Measurements from ENCODE around the gene USP22.
A peak's percentile ranks its signal among the peaks of the same experiment; 100 is the strongest.

The USP22 gene

DNA sequence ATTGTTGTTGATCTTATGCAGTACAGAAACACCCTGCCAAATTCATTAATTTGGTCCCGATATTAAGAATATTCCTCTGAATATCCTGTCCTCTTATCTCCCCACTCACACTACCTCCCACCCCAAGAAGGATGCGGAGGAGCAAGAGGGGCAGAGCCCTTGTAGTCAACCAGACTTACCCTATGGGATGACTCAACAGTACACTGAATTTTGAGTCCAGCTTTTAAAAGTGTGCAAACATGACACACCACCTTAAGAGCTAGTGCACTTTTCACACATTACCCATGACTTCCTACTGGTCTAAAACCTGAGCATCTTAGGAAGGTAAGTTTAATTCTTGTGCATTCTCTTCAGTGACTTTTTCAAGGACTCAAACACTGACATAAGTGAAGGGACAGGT is 9.5 kb downstream of the USP22 start:
- no peak for TF ChIP-seq MYC (IDR thresholded peaks at IDR 0.05; ENCODE audit: low read depth, low read length)
- no peak overlapping the region for H3K4me3 ChIP-seq (ENCODE audit: low read depth, low read length)
- peak; percentile 28 for DNase-seq (ENCODE audit: low read depth)

DNA sequence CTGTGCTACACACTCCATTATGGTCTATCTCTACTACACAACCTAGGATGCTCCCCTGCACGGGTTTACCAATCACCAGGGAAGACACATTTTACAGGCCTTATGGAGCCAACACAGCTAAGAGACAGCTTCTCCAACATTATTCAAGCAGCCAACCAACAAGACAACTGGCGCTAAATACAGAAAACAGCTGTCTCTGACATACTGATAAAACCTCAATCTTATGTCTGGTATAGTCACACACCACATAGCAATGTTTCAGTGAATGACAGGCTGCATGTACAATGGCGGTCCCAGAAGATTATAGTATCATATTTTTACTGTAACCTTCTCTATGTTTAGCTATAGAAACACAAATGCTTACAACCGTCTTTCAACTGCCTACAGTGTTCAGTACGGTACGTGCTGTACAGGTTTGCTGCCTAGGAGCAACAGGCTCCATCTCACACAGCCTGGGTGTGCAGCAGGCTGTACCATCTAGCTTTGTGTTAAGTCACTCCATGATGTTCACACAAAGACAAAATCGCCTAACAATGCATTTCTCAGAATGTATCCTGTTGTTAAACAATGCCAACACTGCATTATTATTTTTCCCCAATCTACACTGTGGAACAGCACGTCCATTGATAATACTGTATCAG is 10.9 kb downstream of the USP22 start:
- no peak for DNase-seq (ENCODE audit: low read depth)
- H3K4me3 ChIP-seq (ENCODE audit: low read depth, low read length): no peak overlapping the region
- no peak for TF ChIP-seq POLR2A (IDR thresholded peaks at IDR 0.05; ENCODE audit: extremely low read depth, insufficient read length)
- TF ChIP-seq, protein P1, sequence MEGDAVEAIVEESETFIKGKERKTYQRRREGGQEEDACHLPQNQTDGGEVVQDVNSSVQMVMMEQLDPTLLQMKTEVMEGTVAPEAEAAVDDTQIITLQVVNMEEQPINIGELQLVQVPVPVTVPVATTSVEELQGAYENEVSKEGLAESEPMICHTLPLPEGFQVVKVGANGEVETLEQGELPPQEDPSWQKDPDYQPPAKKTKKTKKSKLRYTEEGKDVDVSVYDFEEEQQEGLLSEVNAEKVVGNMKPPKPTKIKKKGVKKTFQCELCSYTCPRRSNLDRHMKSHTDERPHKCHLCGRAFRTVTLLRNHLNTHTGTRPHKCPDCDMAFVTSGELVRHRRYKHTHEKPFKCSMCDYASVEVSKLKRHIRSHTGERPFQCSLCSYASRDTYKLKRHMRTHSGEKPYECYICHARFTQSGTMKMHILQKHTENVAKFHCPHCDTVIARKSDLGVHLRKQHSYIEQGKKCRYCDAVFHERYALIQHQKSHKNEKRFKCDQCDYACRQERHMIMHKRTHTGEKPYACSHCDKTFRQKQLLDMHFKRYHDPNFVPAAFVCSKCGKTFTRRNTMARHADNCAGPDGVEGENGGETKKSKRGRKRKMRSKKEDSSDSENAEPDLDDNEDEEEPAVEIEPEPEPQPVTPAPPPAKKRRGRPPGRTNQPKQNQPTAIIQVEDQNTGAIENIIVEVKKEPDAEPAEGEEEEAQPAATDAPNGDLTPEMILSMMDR (IDR thresholded peaks at IDR 0.05; ENCODE audit: low read depth, low read length): no peak
- TF ChIP-seq, protein P2, sequence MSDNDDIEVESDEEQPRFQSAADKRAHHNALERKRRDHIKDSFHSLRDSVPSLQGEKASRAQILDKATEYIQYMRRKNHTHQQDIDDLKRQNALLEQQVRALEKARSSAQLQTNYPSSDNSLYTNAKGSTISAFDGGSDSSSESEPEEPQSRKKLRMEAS (IDR thresholded peaks at IDR 0.05; ENCODE audit: low read depth, low read length): no peak
- TF ChIP-seq MYC (IDR thresholded peaks at IDR 0.05; ENCODE audit: low read depth, low read length): no peak

DNA sequence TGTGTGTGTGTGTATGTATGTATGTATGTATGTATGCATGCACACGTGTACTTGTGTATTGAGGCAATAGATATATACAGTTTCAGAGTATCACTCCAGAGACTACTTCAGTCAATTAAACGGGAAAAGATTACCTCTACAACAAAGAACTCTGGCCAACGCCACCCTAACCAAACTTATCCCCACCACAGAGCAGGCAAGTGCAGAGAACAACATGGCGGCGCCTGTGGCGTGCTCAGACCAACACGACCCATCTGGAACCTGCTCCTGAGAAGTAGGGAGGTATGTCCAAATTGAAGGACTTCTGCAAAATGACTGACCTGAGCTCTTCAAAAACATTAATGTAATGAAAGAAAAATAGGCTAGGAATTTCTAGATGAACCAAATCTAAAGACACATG is 12.4 kb downstream of the USP22 start:
- no peak overlapping the region for H3K4me3 ChIP-seq (ENCODE audit: low read depth, low read length)
- no peak for DNase-seq (ENCODE audit: low read depth)
- TF ChIP-seq, protein P1 (IDR thresholded peaks at IDR 0.05; ENCODE audit: low read depth, low read length): no peak
- TF ChIP-seq POLR2A (IDR thresholded peaks at IDR 0.05; ENCODE audit: extremely low read depth, insufficient read length) (no peak), MYC (IDR thresholded peaks at IDR 0.05; ENCODE audit: low read depth, low read length) (no peak)
- TF ChIP-seq, protein P2 (IDR thresholded peaks at IDR 0.05; ENCODE audit: low read depth, low read length): no peak

DNA sequence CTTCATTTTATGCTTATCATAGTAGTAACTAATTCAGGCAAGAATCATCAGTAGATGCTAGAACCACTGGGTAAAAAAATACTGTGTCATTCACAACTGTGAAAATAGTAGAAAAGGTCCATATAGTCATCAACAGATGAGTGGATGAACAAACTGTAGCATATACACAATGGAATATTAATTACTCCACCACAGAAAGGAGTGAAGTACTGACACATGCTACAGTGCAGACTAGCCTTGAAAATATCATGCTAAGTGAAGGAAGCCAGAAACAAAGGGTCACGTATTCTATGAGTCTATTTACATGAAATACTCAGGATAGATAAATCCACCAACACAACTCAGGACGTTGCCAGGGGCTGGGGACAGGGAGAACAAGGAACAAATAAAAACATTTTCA is 13.3 kb downstream of the USP22 start:
- TF ChIP-seq, protein P1 (IDR thresholded peaks at IDR 0.05; ENCODE audit: low read depth, low read length): no peak
- TF ChIP-seq, protein P2 (IDR thresholded peaks at IDR 0.05; ENCODE audit: low read depth, low read length): no peak
- DNase-seq (ENCODE audit: low read depth): no peak
- H3K4me3 ChIP-seq (ENCODE audit: low read depth, low read length): no peak overlapping the region

DNA sequence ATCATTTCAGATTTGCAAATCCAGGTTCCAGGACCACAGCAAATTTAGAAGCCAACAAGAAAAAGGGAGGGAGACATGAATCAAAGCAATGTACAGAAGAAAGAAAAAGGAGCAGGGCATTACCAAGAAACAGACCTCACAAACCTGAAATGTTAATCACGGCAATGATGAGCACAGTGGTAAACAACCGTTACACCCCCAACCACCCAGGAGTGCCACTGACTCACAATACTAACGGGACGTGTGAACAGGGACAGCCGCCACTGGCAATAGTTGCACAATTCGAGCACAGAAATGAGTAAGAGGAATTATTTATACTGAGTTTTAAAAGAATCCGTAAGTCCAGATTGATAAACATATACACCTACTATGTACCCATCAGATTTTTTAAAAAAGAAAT is 13.8 kb downstream of the USP22 start:
- H3K4me3 ChIP-seq (ENCODE audit: low read depth, low read length): no peak overlapping the region
- TF ChIP-seq, protein P1 (IDR thresholded peaks at IDR 0.05; ENCODE audit: low read depth, low read length): no peak
- no peak for TF ChIP-seq MYC (IDR thresholded peaks at IDR 0.05; ENCODE audit: low read depth, low read length)
- DNase-seq (ENCODE audit: low read depth): peak; percentile 42

DNA sequence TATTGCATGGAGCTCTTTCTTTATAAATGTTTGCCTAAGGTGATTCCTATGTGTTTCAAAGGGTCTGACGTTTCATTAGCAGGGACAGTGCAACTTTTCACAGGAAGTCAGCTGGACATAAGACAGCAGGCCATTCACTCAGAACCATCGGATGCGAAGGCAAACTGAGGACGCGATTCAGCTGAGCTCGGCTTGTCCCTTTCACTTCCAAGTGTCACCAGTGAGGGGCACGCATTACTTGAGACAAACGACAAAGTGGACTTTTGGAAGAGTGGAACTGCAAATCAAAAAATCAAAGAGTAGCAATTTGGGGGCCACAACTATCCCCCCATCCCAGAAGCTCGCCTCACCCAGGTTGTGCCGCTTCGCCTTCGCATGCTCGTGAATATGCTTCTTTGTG is 14.6 kb downstream of the USP22 start:
- TF ChIP-seq, protein P1 (IDR thresholded peaks at IDR 0.05; ENCODE audit: low read depth, low read length): no peak
- TF ChIP-seq, protein P2 (IDR thresholded peaks at IDR 0.05; ENCODE audit: low read depth, low read length): no peak
- TF ChIP-seq POLR2A (IDR thresholded peaks at IDR 0.05; ENCODE audit: extremely low read depth, insufficient read length) (no peak), MYC (IDR thresholded peaks at IDR 0.05; ENCODE audit: low read depth, low read length) (no peak)
- DNase-seq (ENCODE audit: low read depth): no peak
- H3K4me3 ChIP-seq (ENCODE audit: low read depth, low read length): no peak overlapping the region

All from NB4 (cell line).